ACHN (cell line): ENCODE results near the gene CELA1.
"Not testable (repeated sequence)": the region's sequence is repeated elsewhere in the genome, so short reads cannot be mapped to it uniquely, and the experiment has no call there.

Source experiments
- DNase-seq: peaks from one replicate; pipeline ENCODE4 v3.0.0-alpha.2; 2015
- in situ Hi-C: cut with HindIII; loops from 2 replicates; pipeline ENCODE4 v1.10.0; 2017; ENCODE audit warnings: low sequenced_read_pairs, low pct_ligation_motif_present, low pct_unique_long_range_greater_than_20kb

CELA1 gene

DNA sequence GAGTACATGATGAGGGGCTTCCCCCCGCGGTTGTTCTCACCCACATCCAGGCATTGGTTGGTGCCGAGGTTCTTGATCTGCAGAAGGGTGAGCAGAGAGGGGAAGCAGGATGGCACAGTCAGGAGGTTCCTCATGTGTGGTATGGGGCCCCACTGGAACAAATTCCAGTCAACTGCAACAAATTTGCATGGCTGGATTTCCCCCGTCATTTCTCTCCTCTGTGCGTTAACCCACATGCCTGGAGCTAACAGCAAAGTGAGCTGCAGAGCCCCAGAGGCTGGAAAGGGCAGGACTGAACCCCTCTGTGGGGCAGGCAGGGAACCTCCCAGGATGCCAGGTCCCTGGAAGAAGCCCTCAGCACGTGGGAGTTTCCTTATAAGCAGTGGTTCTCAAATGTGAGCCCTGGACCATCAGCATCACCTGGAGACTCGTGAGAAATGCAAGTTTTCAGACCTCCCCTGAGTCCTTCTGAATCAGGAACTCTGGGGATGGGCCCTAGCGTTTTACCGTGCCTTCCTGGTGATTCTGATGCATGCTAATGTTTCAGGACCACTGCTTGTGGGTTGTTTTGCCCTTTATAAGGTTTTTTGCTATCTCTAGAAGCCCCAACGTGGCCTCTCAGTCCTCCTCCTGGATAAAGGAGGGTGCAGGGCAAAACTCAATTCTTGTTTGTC is 11.0 kb upstream of the CELA1 start:
- no peak for DNase-seq
- in situ Hi-C loops, result no loop called here

DNA sequence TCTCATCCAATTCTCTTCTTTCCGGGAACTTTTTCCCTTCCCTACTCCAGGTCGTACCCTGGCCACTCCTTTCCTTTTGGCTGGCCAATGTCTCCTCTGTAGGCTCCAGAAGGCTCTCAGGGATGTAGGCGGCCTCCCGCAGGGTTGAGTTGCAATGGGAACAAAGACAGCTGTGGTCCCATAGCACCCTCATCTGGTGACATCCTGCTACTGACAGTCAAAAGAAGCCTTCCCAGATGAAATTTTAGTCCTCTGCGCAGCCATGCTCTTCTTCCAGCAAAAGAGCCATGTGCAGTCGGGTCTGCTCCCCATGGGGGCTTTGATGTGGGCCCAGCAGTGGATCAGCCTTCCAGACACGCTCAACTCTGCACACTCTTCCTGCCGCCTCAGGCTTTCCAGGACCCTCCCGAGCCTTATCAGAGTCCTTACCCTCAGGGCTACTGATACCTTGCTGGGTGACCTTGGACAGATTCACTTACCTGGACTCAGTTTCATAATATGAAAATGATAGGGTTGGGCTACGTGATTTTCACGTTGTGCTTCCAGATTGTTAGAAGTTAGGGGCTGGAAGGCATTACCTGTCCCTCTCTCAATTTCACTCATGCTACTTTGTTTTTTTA is 5.5 kb upstream of the CELA1 start:
- in situ Hi-C loops, result no loop called here
- peak; percentile 76 for DNase-seq

DNA sequence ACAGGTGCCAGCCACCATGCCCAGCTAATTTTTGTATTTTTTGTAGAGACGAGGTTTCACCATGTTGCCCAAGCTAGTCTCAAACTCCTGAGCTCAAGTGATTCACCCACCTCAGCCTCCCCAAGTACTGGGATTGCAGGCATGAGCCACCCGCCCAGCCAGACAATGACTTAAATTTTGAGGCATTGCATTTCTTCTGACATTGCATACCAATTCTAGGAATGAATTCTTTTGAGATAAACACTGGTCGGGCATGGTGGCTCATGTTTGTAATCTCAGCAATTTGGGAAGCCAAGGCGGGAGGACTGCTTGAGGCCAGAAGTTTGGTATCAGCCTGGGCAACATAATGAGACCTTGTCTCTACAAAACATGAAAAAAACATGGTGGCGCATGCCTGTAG is 2.5 kb upstream of the CELA1 start:
- no peak for DNase-seq
- in situ Hi-C loops, result no loop called here

DNA sequence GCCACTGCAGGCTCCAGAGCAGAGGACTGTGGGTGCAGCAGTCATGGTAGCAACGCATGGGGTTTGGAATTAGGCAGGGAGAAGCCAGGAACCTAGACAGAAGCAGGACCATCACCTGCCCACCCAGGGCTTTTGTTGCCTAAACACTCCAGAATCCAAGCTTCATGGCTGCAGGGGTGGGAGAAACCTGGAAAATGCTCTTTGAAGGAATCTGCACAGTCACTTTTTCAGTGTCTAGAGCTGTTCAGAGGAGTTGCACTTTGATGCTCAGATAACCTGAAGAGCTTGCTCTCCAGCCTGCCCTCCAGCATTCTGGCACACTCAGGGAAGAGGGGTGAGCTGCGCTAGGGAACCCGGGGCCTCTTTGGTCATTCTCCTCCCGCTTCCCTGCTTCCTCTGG is 1.6 kb upstream of the CELA1 start:
- DNase-seq, result no peak
- in situ Hi-C loops, result no loop called here

DNA sequence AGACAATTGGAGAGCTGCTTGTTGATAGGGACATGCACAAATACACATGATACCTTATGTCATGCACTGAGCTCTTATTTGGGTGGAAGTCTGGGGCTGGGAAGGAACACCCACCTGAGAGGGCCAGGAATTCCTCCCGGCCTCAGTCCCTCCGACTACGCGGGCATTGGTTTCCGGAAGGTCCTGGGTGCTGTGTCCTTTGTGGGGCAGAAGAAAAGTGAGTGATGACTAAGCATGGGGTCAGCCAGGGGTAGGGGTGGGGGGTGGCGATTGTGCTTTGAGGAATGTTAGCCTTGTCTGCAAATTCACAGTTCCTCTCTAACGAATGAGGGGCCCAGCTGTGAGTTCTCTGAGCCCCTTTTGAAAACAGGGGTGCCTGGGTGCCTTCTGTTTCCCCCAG is 798 bp downstream of the CELA1 start:
- no peak for DNase-seq
- in situ Hi-C loops, result no loop called here

DNA sequence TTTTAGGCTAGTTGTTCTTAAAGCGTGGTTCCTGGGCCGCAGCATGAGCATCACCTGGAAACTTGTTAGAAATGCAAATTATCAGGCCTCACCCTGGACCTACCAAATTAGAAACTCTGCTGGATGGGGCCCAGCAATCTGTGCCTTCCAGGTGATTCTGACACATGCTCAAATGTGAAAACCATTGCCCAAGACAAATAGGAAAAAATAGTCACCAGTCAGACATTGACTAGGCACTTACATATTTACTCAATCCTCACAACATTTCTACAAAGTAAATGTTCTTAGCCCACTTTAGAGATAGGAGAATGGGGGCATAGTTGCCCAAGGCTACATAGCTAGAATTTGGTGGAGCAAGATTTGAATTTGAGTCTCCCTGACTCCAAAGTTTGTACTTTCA is 3.3 kb downstream of the CELA1 start:
- in situ Hi-C loops, result no loop called here

DNA sequence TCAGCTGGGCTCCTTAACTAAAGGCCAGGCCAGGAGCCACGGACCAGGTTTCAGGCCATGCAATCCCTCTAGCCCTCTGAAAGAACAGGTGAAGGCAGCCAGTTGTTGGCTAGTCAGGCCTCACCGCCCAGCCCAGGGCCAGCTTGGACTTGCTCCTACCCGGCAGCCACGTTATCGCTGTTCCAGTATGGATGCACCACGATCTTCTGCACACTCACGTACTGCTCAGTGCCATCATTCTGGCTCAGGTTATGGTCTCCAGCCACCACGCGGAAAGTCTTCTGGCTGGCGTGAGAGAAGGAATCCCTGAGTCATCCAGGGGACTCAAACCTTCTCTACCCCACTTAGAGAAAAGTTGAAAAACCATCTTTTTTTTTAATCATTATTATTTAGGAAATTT is 4.1 kb downstream of the CELA1 start:
- DNase-seq, result no peak
- in situ Hi-C loops, result no loop called here

More for the DNA sequence above, 3.3 kb downstream of the CELA1 start:
- no peak for DNase-seq

DNA sequence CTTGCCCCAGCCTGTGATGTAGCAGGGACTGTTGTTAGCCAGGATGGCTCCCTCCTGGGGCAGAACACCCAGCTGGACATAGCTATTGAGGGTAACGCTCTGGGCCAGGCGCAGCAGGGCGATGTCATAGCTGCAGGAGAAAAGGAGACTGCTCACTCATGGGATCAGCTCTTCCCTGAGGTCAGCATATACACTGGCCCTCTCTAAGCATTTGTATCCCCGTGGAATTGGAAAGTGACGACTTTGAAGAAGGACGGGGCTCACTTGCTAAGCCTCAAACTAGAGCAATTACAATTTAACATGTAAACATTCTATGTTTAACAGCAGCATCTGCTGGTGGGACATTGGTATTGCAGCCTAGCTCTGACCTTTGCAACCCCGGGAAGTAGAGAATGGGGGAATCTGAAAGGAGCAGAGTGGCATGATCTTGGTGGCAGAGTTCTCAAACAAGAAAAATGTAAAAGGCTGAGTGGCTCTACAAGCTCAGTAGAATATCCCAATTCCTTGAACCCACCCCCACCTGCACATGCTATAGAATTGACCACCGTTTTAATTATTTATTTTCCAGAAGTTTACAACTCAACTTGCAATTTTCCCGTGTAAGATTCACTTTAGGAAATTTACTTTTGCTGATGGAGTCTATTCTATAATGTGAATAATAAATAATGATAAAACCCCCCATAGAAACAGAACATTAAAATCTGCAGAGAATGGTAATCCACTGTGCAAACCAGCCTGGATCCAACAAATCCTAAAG is 5.0 kb downstream of the CELA1 start:
- DNase-seq, result peak; percentile 84
- in situ Hi-C loops, result no loop called here

DNA sequence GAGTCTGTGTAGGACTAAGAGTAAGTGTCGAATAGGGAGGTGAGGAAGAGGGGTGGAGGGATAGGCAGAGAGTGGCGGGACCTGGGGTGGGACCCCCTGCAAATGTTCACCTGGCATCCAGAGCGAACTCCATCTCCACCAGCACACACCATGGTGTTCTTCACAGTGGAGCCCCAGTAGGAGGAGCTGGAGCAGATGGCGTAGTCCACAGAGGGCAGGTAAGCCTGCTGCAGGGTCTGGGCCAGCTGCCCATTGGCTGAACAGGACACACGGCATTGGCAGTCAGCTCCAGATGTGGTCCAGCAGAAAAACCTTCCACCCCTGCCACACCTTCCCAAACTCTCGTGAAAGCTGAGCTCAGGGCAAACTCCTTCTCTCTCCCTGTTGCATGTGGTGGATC is 6.7 kb downstream of the CELA1 start:
- in situ Hi-C loops, result no loop called here
- no peak for DNase-seq

DNA sequence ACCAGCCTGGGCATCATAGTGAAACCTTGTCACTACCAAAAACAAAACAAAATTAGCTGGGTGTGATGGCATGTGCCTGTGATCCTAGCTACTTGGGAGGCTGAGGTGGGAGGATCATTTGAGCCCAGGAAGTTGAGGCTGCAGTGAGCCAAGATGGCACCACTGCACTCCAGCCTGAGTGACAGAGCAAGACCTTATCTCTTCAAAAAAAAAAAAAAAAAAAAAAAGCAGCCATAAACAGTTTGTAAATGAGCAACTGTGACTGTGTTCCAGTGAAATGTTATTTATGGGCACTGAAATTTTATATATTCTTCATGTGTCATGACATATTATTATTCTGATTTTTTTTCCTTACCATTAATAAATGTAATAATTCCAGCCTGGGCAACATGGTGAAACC is 9.1 kb downstream of the CELA1 start:
- in situ Hi-C loops, DNase-seq: not testable (repeated sequence)

DNA sequence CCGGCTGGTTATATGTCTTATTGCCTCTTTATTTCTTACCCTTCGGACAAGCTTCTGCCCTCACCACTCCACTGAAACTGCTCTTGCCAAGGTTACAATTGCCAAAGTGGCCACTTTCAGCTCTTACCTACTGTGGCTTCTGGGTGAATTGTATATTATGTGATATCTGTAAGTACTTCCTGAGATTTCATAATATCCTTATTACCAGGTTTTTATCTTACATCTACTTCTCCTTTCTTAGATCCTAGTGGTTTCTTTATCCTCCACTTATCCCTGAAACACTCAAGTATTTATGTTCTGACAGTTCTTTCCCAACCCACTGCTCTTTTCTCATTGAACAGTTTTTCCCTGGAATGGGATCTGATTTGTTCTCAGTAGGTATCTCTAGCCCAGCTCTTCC is 10.5 kb downstream of the CELA1 start:
- in situ Hi-C loops, result no loop called here
- DNase-seq, result no peak

DNA sequence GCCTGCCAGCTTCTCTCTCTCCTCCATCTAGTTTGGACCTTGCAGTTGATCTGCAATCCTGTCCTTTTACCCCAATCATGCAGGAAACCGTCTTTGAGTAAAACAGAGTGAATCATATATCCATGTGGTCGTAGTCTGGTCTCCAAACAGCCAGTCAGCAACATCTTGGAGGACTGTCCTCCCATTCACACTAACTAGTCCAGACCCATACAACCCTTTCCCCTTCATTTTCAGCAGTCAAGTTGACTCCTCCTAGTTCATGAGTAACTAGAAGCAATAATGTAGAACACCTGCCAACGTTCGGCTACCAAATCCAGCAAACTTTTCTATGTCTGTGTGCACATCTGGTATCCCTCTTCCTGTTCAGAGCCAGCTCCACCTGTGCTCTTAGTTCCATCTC is 11.7 kb downstream of the CELA1 start:
- no peak for DNase-seq
- in situ Hi-C loops, result no loop called here

DNA sequence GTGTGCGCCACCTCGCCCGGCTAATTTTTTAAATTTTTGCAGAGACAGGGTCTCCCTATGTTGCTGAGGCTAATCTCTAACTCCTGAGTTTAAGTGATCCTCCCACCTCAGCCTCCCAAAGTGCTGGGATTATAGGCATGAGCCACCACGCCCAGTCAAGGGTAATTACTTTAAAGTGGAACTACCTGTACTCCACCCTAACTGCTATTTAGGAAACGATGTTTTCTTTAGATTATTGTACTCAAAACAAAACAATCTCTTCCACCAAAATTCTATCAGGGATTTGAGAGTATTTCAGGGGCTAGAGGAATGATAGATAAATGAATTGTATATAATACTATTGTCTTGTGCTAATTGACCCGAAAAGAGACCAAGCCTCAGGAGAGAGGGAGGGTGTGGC is 12.9 kb downstream of the CELA1 start:
- no peak for DNase-seq
- in situ Hi-C loops, result no loop called here

DNA sequence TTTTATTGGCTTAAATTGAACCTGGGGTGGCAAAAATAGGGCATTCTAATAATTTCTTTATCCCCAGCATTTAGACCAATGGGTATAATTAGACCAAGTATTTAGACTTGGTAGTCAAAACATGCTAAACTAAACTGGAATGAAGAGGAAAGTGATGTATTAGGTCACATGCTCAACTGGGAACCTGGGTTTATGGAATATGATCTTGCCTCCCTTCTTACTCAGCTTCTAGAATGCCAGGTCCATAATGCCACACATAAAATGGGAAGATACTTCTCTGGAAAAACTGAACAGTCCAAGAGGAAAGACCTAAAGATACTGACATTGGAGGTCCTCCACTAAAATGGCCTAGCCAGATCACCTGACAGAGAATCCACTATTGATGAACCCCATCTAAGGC is 16.3 kb downstream of the CELA1 start:
- in situ Hi-C loops, result no loop called here
- no peak for DNase-seq

DNA sequence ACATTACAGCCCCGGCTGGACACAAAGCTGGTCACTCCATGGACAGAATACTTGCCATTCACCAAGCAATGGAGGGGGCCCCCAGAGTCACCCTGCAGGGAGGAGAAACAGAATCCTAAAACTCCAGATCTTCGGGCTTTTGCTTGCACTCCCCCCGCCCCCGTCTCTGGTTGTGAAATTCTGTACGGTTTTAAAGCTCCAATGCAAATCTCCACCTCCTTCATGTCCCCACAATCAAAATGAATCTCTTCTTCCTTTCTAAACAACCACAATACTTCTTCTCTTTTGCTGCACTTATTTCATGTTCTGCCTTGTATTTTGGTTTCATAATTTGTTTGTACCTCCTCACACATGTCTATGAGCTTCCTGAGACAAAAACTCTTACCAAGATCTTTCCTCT is 16.7 kb downstream of the CELA1 start:
- DNase-seq, result no peak
- in situ Hi-C loops, result no loop called here

DNA sequence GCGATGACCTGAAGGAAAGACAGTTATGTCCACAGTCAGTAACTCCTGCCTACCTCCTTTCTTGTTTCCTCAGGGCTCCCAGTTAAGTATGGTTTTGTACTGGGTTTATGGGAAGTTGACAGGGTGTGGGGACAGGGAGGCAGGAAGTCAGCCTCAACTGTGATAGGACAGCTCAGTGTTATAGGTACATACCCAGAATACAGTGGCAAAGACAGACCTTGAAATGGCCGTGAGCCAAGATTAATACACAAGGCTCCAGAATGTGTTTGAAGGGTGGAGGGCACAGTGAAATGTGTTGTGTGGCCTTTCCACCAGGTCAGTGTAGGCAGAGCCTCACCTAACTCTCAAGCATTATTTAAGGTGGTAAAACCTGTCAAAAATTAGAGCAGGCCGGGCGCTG is 17.9 kb downstream of the CELA1 start:
- DNase-seq, result no peak
- in situ Hi-C loops, result no loop called here

DNA sequence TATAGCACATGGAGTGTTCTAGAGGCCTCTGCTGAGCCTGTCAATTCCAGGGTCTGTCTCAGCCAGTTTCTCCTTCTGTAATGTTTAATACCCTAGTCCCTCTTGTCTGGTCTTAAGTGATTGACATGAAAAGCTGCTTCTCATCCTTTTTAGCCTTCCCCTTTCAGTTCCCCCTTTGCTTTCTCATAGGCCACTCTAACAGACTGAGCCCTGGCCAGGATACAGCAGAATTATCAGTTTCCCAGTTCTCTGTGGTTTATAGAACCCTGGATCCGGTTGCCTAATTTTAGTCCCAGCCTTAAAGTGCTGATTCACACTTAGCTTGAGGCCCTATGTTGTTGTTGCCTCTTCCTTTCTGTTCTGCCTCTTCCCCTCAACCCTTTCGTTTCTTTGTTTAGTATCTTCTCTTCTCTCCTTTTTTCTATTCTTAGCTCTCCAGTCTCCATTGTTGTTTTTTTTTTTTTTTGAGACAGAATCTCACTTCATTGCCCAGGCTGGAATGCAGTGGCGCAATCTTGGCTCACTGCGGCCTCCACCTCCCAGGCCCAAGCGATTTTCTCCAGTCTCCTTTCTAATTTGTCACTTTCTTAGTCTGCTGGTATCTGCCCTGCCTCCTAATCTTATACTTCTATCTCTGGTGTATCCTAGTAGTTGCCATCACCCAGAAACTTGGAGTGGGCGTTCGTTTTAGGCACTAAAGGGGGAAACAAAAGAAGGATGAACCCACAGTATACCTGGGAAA is 19.6 kb downstream of the CELA1 start:
- in situ Hi-C loops, result no loop called here
- no peak for DNase-seq

DNA sequence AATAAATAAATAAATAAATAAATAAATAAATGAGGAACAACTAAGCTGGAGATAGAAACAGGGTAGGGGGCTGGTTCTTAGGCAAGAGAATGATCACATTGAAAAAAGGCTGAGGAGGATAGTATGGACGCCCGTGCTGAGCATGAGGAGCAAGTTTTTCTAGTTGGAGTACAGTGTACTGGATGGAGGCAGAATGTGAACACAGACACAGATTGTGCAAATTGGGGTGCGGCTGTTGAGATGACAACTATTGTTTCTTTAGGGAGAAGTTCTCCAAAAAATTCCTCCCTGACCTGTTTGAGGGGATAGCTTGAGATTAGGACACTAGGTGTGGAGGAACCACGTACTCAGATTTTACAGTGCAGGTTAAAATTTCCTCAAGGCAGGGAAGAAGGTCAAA is 21.5 kb downstream of the CELA1 start:
- in situ Hi-C loops, result no loop called here
- DNase-seq, result no peak
